ENCODE results near the gene BMF. TPM values are rescaled to one million over a fixed set of nuclear protein-coding genes. Genes with fewer than 3 reads are reported as not detected.

BMF gene
- total and polyA plus RNA-seq, 8 donors = 2.2 to 11.7 (median 5.8) TPM

GRCh38 chr15:40095371-40096093, 13.1 kb downstream of the BMF start:
- DNase-seq = no peak
- intact Hi-C loops (cut with DNase I; ENCODE audit: low total_unique reads) = no loop called here
- WGBS, 5 donors = 63 to 85% (median 68%) methylated on average over 8 to 9 of the region's 9 CpGs
- Histone ChIP-seq H3K27ac (peak overlapping the region in 4 of 5 donors; percentile 1 to 94 (median 56)), H3K9me3 (no peaks in the 10 kb centered on the region), H3K27me3 (no peaks in the 10 kb centered on the region), H3K36me3 (peaks cover 5 to 14% (median 9%) of the 10 kb centered on the region in 4 donors), H3K4me1 (peaks cover 63 to 97% (median 87%) of the 10 kb centered on the region in 4 donors), H3K4me3 (no peak overlapping the region)
- TF ChIP-seq POLR2AphosphoS5 (IDR thresholded peaks at IDR 0.05) (no peak), EP300 (IDR thresholded peaks at IDR 0.05) (no peak), POLR2A (IDR thresholded peaks at IDR 0.05) (no peak)
- TF ChIP-seq, protein P1, sequence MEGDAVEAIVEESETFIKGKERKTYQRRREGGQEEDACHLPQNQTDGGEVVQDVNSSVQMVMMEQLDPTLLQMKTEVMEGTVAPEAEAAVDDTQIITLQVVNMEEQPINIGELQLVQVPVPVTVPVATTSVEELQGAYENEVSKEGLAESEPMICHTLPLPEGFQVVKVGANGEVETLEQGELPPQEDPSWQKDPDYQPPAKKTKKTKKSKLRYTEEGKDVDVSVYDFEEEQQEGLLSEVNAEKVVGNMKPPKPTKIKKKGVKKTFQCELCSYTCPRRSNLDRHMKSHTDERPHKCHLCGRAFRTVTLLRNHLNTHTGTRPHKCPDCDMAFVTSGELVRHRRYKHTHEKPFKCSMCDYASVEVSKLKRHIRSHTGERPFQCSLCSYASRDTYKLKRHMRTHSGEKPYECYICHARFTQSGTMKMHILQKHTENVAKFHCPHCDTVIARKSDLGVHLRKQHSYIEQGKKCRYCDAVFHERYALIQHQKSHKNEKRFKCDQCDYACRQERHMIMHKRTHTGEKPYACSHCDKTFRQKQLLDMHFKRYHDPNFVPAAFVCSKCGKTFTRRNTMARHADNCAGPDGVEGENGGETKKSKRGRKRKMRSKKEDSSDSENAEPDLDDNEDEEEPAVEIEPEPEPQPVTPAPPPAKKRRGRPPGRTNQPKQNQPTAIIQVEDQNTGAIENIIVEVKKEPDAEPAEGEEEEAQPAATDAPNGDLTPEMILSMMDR (IDR thresholded peaks at IDR 0.05) = no peak

- 90 to 97% (median 94%) methylated on average over 4 of the region's 4 CpGs for WGBS, 5 donors
- peak overlapping the region in 3 of 5 donors; percentile 34 to 91 (median 82) for H3K27ac ChIP-seq
- H3K36me3 ChIP-seq = peaks cover 5 to 25% (median 16%) of the 10 kb centered on the region in 4 donors
- no peak overlapping the region for H3K4me3 ChIP-seq
- TF ChIP-seq, protein P1 (IDR thresholded peaks at IDR 0.05) = no peak
- TF ChIP-seq POLR2AphosphoS5 (IDR thresholded peaks at IDR 0.05) (no peak), POLR2A (IDR thresholded peaks at IDR 0.05) (no peak), EP300 (IDR thresholded peaks at IDR 0.05) (no peak)
- no peaks in the 10 kb centered on the region for H3K9me3 ChIP-seq
- H3K27me3 ChIP-seq = no peaks in the 10 kb centered on the region
- peaks cover 54 to 97% (median 81%) of the 10 kb centered on the region in 4 donors for H3K4me1 ChIP-seq
- DNase-seq = no peak
- intact Hi-C loops (cut with DNase I; ENCODE audit: low total_unique reads) = no loop called here
Observed at GRCh38 chr15:40094156-40094555, 14.5 kb downstream of the BMF start.

- intact Hi-C loops (cut with DNase I; ENCODE audit: low total_unique reads) = no loop called here
- no peak overlapping the region for H3K4me3 ChIP-seq
Observed at GRCh38 chr15:40092979-40093869, 15.5 kb downstream of the BMF start.

More at GRCh38 chr15:40092979-40093869, 15.5 kb downstream of the BMF start:
- H3K4me1 ChIP-seq = peaks cover 54 to 97% (median 81%) of the 10 kb centered on the region in 4 donors
- no peaks in the 10 kb centered on the region for H3K9me3 ChIP-seq
- TF ChIP-seq EP300 (IDR thresholded peaks at IDR 0.05) = no peak
- no peak for TF ChIP-seq POLR2AphosphoS5 (IDR thresholded peaks at IDR 0.05)
- TF ChIP-seq, protein P1 (IDR thresholded peaks at IDR 0.05) = no peak
- no peak for TF ChIP-seq POLR2A (IDR thresholded peaks at IDR 0.05)
- H3K27ac ChIP-seq = peak overlapping the region; percentile 65 to 91 (median 79)
- H3K36me3 ChIP-seq = peaks cover 5 to 25% (median 16%) of the 10 kb centered on the region in 4 donors
- DNase-seq = peak in 1 of 2 donors; percentile 64
- 47 to 61% (median 51%) methylated on average over 20 of the region's 20 CpGs for WGBS, 5 donors
- H3K27me3 ChIP-seq = no peaks in the 10 kb centered on the region
